ENCODE results near the gene FAM149A. TPM values are rescaled to one million over a fixed set of nuclear protein-coding genes. Genes with fewer than 3 reads are reported as not detected.

FAM149A gene
- total RNA-seq, 4 donors from 2014 or later: 10.2 to 19.8 (median 14.3) TPM

- no peak for TF ChIP-seq CTCF (IDR thresholded peaks at IDR 0.05; ENCODE audit: low read depth)
These were observed 1.3 kb downstream of the FAM149A start for GRCh38 chr4:186105647-186106321.

- TF ChIP-seq CTCF (IDR thresholded peaks at IDR 0.05; ENCODE audit: low read depth): no peak
These were observed 3.4 kb downstream of the FAM149A start for GRCh38 chr4:186107947-186108346.

- no peak for TF ChIP-seq CTCF (IDR thresholded peaks at IDR 0.05; ENCODE audit: low read depth)
These were observed 3.9 kb downstream of the FAM149A start for GRCh38 chr4:186108391-186108790.

GRCh38 chr4:186109245-186109644, 4.7 kb downstream of the FAM149A start:
- TF ChIP-seq CTCF (IDR thresholded peaks at IDR 0.05; ENCODE audit: low read depth): no peak

GRCh38 chr4:186116697-186117096, 12.2 kb downstream of the FAM149A start:
- no peak for TF ChIP-seq CTCF (IDR thresholded peaks at IDR 0.05; ENCODE audit: low read depth)

- TF ChIP-seq CTCF (IDR thresholded peaks at IDR 0.05; ENCODE audit: low read depth): no peak
These were observed 14.1 kb downstream of the FAM149A start for GRCh38 chr4:186118582-186118981.

GRCh38 chr4:186121057-186121456, 16.6 kb downstream of the FAM149A start:
- TF ChIP-seq CTCF (IDR thresholded peaks at IDR 0.05; ENCODE audit: low read depth): no peak

Measured in subcutaneous adipose tissue (tissue), 4 donors.